DOHH2 (cell line): ENCODE data around the gene SCT.

Source experiments
- EZH2phosphoT487 ChIP-seq: fragments of 200-600 bp; sonication (generic); IDR thresholded peaks from 2 replicates; pipeline ENCODE4 v1.6.1; 2017; ENCODE audit warnings: borderline replicate concordance, mild to moderate bottlenecking, antibody characterized with exemption, low read length, moderate library complexity, mixed read lengths
- TF ChIP-seq, protein P1 (sequence below): fragments of 200-600 bp; sonication (generic); IDR thresholded peaks from one replicate; pipeline ENCODE4 v1.5.1; 2014; ENCODE audit warnings: antibody characterized with exemption, mild to moderate bottlenecking, low read depth, low read length; ENCODE audit not compliant: poor library complexity, severe bottlenecking

DNA sequence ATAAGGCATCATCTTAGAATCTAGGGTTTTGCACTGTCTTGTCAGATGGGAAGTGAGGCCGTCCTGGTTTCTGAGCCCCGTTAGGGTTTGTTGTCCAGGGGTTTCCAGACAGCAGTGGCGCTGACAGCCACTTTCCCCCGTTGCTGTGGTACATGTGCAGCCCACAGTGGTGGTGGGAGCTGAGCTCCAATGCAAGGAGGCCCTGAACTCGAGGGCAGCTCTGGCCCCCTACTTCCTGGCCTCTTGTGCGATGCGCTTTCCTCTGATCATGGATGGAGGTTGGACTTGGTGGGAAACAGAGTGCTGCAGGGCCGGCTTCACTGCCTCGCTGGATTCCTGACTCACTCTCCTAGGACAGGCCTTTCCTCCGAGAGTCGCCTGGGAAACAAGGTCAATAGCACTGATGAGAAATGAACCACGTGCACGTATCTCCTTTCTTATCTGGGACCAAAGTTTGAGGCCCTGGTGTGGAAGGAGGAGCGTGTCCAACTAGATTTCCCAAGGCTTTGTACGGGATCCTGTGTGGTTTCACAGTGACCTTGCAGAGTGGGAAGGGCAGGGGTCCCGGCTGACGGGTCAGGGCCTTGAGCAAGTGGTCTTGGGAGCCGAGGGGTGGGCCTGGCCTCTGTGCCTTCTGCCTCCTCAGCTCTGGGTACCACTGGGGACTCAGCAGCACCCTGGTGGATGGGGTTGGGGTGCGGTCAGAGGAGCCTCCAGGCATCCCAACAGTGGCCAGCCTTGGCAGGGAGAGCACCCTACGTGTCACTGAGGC lies 47.0 kb downstream of the SCT start:
- TF ChIP-seq, protein P1, sequence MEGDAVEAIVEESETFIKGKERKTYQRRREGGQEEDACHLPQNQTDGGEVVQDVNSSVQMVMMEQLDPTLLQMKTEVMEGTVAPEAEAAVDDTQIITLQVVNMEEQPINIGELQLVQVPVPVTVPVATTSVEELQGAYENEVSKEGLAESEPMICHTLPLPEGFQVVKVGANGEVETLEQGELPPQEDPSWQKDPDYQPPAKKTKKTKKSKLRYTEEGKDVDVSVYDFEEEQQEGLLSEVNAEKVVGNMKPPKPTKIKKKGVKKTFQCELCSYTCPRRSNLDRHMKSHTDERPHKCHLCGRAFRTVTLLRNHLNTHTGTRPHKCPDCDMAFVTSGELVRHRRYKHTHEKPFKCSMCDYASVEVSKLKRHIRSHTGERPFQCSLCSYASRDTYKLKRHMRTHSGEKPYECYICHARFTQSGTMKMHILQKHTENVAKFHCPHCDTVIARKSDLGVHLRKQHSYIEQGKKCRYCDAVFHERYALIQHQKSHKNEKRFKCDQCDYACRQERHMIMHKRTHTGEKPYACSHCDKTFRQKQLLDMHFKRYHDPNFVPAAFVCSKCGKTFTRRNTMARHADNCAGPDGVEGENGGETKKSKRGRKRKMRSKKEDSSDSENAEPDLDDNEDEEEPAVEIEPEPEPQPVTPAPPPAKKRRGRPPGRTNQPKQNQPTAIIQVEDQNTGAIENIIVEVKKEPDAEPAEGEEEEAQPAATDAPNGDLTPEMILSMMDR: no peak
- no peak for TF ChIP-seq EZH2phosphoT487
